Glomerular visceral epithelial cell (primary cell): ENCODE data around the gene KHDC4.
"Not testable (repeated sequence)": the region's sequence is repeated elsewhere in the genome, so short reads cannot be mapped to it uniquely, and the experiment has no call there.

Experiments
- DNase-seq: peaks from one replicate; pipeline ENCODE4 v3.0.0-alpha.2; 2016; ENCODE audit errors: extremely low spot score

Gene KHDC4

GRCh38 chr1:155940993-155941844, 7.0 kb upstream of the KHDC4 start, which contains the start of gene RXFP4:
Gene RXFP4, plus strand, starts transcription at chr1:155941638. Its CDS starts 72 bp downstream, at chr1:155941710.
- no peak for DNase-seq

- peak; percentile 69 for DNase-seq
Measured at GRCh38 chr1:155940482-155940992, 6.3 kb upstream of the KHDC4 start.

GRCh38 chr1:155938220-155938627, 4.0 kb upstream of the KHDC4 start:
- peak; percentile 74 for DNase-seq

DNA sequence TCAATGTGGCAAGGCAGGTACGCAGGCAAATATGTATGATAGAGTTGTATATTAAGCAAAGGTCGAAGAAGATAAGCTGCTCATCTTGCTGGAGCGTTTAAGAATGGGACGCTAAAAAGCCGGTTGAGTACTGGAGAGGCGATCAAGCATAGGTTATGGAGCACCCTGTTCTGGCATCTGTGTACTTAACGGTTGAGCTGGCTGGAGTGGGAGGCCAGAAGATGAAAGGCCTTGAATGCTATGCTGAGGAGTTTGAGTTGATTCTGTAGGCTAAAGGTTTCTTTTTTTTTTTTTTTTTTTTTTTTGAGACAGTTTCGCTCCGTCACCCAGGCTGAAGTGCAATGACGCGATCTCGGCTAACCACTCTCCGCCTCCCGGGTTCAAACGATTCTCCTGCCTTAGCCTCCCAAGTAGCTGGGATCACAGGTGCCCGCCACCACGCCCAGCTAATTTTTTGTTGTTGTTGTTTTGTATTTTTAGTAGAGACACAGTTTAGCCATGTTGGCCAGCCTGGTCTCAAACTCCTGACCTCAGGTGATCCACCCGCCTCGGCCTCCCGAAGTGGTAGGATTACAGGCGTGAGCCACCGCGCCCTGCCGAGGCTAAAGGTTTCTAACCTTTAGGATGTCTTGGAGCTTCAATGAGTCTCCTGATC, 850 bp upstream of the KHDC4 start:
- DNase-seq, result peak; percentile 55

DNA sequence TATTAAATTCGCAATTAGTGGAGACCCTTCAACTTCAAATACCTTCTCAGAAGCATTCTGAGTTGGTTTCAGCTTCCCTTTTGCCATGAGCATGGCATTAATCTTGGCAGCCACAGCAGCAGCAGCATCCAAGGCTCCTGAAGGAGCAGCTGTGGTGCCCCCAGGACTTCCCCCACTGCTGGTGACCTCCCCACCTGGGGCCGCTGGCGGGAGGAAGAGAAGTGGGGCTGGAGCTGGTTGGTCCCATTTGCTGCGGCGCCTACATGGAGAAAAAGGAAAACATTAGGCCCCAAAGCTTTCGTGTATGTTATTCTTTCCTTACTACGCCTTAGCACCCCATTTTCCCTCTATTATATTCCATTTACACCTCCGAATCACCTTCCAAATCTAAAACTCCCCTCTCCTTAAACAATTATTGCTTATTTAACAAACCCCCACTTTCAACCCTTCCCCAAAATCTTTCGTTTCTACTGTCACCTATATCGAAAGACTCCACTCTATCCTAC, 569 bp downstream of the KHDC4 start:
- no peak for DNase-seq

GRCh38 chr1:155932487-155932886, 1.7 kb downstream of the KHDC4 start:
- DNase-seq, result no peak

- DNase-seq, result no peak
Measured at GRCh38 chr1:155932081-155932480, 2.1 kb downstream of the KHDC4 start.

- DNase-seq, result peak; percentile 80
Measured at GRCh38 chr1:155931332-155932038, 2.7 kb downstream of the KHDC4 start.

DNA sequence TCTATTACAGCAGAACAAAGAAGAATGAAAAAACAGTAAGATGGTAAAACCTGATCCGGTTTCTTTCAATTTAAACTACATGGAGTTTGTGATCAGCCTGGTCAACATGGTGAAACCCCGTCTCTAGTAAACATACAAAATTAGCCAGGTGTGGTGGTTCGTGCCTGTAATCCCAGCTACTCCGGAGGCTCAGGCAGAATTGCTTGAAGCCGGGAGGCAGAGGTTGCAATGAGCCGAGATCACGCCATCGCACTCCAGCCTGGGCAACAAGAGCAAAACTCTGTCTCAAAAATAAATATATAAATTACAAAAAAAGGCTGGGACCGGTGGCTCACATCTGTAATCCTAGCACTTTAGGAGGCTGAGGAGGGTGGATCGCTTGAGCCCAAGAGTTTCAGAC, 3.5 kb downstream of the KHDC4 start:
- not testable (repeated sequence) for DNase-seq

GRCh38 chr1:155929057-155929456, 5.2 kb downstream of the KHDC4 start:
- DNase-seq, result no peak

GRCh38 chr1:155925506-155925905, 8.7 kb downstream of the KHDC4 start:
- DNase-seq, result no peak

DNA sequence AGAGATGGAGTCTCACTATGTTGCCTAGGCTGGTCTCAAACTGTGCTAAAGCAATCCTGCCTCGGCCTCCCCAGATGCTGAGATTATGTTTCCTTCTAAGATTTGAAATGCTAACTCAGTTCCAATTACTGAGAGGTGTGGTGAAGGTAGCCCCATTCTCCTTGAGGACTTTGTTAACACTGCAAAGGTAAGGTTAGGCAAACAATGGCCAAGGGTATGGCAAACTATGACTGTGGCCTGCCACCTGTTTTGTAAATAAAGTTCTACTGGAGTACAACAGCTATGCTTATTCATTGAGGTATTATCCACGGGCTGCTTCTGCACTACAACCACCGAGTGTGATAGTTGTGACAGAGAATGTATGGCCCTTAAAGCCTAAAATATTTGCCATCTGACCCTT, 13.5 kb downstream of the KHDC4 start:
- no peak for DNase-seq

- no peak for DNase-seq
Measured at GRCh38 chr1:155919801-155920200, 14.4 kb downstream of the KHDC4 start.

DNA sequence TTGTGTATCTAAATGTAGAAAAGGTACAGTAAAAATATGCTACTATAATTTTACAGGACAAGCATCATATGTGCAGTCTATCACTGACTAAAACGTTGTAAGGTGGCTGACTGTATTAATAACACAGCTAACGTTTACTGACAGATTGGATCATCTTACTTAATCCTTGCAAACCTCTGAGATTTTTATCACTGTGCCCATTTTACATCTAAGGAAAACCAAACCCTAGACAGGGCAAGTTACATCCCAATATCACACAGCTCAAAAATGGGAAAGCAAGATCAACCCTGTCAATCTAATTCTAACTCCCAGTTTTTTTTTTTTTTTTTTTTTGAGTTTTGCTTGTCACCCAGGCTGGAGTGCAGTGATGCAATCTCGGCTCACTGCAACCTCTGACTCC, 15.6 kb downstream of the KHDC4 start:
- no peak for DNase-seq

- DNase-seq, result no peak
Measured at GRCh38 chr1:155913969-155914757, 20.1 kb downstream of the KHDC4 start.

DNA sequence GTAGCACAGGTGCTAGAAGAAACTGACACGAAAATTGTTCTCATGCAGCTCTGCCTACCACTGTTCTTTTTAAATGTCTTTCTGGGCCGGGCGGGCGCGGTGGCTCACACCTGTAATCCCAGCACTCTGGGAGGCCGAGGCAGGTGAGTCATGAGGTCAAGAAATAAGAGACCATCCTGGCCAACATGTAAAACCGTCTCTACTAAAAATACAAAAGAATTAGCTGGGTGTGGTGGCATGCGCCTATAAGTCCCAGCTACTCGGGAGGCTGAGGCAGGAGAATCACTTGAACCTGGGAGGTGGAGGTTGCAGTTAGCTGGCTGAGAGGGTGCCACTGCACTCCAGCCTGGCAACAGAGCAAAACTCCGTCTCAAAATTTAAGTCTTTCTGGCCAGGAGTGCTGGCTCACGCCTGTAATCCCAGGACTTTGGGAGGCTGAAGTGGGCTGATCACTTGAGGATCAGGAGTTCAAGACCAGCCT, 22.1 kb downstream of the KHDC4 start:
- peak; percentile 17 for DNase-seq

- peak; percentile 87 for DNase-seq
Measured at GRCh38 chr1:155911156-155912055, 22.8 kb downstream of the KHDC4 start, which contains the start of gene RIT1. Gene RIT1, minus strand, starts transcription at chr1:155911349. Its CDS starts 588 bp downstream, at chr1:155910761.

- peak; percentile 47 for DNase-seq
Measured at GRCh38 chr1:155910621-155911121, 23.5 kb downstream of the KHDC4 start.

GRCh38 chr1:155909894-155910293, 24.3 kb downstream of the KHDC4 start:
- DNase-seq, result peak; percentile 37

GRCh38 chr1:155904261-155904660, 30.0 kb downstream of the KHDC4 start:
- DNase-seq, result no peak
